HL-60 (cell line): ENCODE results near the gene RPAP3.

Source experiments
- DNase-seq, 2 experiments: peaks; one replicate each; pipeline ENCODE4 v3.0.0-alpha.2; 2010 to 2020; ENCODE audit warnings: low read depth in 1 of 2, low spot score in 1 of 2
- H3K27ac ChIP-seq: fragments of 250-450 bp; sonication (Bioruptor Pico); replicated peaks from 2 replicates; pipeline ENCODE4 v1.5.1; 2020; ENCODE audit warnings: mild to moderate bottlenecking, moderate library complexity
- H3K27me3 ChIP-seq: fragments of 250-450 bp; sonication (Bioruptor Pico); 2 replicates; pipeline ENCODE4 v1.5.1; 2021; ENCODE audit warnings: mild to moderate bottlenecking, moderate library complexity; ENCODE audit not compliant: insufficient read depth, poor library complexity, severe bottlenecking
- H3K4me3 ChIP-seq: replicated peaks from 2 replicates; pipeline ENCODE4 v1.5.1; 2011; ENCODE audit warnings: mild to moderate bottlenecking, control low read depth, low read length; ENCODE audit not compliant: insufficient read depth
- GABPA ChIP-seq: IDR thresholded peaks from 2 replicates; pipeline ENCODE4 v1.6.1; 2012; ENCODE audit warnings: low read depth
- POLR2AphosphoS5 ChIP-seq: IDR thresholded peaks from 2 replicates; pipeline ENCODE4 v1.6.1; 2012; ENCODE audit warnings: low read depth
- REST ChIP-seq: IDR thresholded peaks from 2 replicates; pipeline ENCODE4 v1.6.1; 2012; ENCODE audit warnings: low read depth; ENCODE audit not compliant: insufficient replicate concordance
- SPI1 ChIP-seq: IDR thresholded peaks from 2 replicates; pipeline ENCODE4 v1.6.1; 2012; ENCODE audit warnings: low read depth, mild to moderate bottlenecking, borderline replicate concordance
- TF ChIP-seq, protein P1 (sequence below): IDR thresholded peaks from one replicate; pipeline ENCODE4 v1.5.1; 2011; ENCODE audit warnings: low read length, control low read depth, inconsistent platforms; ENCODE audit not compliant: insufficient read depth

RPAP3 gene

GRCh38 chr12:47721431-47721973 is 15.7 kb upstream of the RPAP3 start:
- Histone ChIP-seq H3K4me3 (no peak overlapping the region), H3K27ac (no peak overlapping the region), H3K27me3 (no peaks in the 10 kb centered on the region)
- TF ChIP-seq SPI1 (no peak), POLR2AphosphoS5 (no peak), REST (no peak), GABPA (no peak)
- DNase-seq, result peak in 1 of 2 experiments; percentile 66

DNA sequence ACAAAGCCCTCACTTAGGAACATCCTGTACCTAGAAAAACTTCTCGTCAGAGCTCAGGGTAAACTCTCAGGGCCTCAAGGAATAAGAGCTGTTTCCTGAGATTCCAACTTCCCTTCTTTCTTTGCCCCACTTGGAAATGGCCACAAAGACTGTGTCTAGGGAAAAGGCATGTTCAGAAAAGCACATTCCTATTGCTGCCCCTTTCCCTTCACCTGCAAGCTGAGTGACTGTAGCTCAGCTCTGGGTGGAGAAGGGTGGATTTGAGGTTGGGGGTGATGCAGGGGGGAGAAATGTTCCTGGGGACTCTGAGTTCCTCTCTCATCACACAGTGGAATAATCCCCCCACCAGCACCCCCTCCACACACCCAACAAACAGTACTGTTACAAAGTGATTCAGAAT is 12.7 kb upstream of the RPAP3 start:
- TF ChIP-seq POLR2AphosphoS5 (no peak), SPI1 (no peak), REST (no peak), GABPA (no peak)
- TF ChIP-seq, protein P1, sequence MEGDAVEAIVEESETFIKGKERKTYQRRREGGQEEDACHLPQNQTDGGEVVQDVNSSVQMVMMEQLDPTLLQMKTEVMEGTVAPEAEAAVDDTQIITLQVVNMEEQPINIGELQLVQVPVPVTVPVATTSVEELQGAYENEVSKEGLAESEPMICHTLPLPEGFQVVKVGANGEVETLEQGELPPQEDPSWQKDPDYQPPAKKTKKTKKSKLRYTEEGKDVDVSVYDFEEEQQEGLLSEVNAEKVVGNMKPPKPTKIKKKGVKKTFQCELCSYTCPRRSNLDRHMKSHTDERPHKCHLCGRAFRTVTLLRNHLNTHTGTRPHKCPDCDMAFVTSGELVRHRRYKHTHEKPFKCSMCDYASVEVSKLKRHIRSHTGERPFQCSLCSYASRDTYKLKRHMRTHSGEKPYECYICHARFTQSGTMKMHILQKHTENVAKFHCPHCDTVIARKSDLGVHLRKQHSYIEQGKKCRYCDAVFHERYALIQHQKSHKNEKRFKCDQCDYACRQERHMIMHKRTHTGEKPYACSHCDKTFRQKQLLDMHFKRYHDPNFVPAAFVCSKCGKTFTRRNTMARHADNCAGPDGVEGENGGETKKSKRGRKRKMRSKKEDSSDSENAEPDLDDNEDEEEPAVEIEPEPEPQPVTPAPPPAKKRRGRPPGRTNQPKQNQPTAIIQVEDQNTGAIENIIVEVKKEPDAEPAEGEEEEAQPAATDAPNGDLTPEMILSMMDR, result no peak

GRCh38 chr12:47717443-47718193 is 11.8 kb upstream of the RPAP3 start:
- Histone ChIP-seq H3K4me3 (no peak overlapping the region), H3K27me3 (no peaks in the 10 kb centered on the region), H3K27ac (no peak overlapping the region)
- TF ChIP-seq REST, result no peak
- TF ChIP-seq, protein P1, result peak; percentile 43
- no peak for TF ChIP-seq POLR2AphosphoS5
- peak in 1 of 2 experiments; percentile 40 for DNase-seq

More for the DNA sequence above, 12.7 kb upstream of the RPAP3 start:
- H3K4me3 ChIP-seq, result no peak overlapping the region
- no peaks in the 10 kb centered on the region for H3K27me3 ChIP-seq
- no peak overlapping the region for H3K27ac ChIP-seq
- DNase-seq, result no peak
